ENCODE data around the gene SLC16A10. TPM values are rescaled to one million over a fixed set of nuclear protein-coding genes. Genes with fewer than 3 reads are reported as not detected.

Gene SLC16A10
- total and polyA plus RNA-seq, 2 of the 13 experiments (the other 11 are each of a cell fraction or from before 2014, with no cell fraction given) = 8.2 to 20.1 TPM

- FAIRE-seq (no peak), DNase-seq (ENCODE audit: low spot score) (no peak), ATAC-seq (no peak)
- 91% methylated on average over 2 of the region's 2 CpGs for WGBS (ENCODE audit: low lambda C conversion rate)
- ChIA-PET POLR2A (no interaction called here), CTCF (ENCODE audit: low intra/inter-chr PET ratio, low total read pairs) (no interaction called here)
- TF ChIP-seq KLF11 (CRISPR knock-in tag; IDR thresholded peaks at IDR 0.05) (no peak), ZNF776 (CRISPR knock-in tag; IDR thresholded peaks at IDR 0.05) (no peak), ZNF383 (CRISPR knock-in tag; IDR thresholded peaks at IDR 0.05; ENCODE audit: borderline replicate concordance) (no peak)
- TF ChIP-seq, protein P1, sequence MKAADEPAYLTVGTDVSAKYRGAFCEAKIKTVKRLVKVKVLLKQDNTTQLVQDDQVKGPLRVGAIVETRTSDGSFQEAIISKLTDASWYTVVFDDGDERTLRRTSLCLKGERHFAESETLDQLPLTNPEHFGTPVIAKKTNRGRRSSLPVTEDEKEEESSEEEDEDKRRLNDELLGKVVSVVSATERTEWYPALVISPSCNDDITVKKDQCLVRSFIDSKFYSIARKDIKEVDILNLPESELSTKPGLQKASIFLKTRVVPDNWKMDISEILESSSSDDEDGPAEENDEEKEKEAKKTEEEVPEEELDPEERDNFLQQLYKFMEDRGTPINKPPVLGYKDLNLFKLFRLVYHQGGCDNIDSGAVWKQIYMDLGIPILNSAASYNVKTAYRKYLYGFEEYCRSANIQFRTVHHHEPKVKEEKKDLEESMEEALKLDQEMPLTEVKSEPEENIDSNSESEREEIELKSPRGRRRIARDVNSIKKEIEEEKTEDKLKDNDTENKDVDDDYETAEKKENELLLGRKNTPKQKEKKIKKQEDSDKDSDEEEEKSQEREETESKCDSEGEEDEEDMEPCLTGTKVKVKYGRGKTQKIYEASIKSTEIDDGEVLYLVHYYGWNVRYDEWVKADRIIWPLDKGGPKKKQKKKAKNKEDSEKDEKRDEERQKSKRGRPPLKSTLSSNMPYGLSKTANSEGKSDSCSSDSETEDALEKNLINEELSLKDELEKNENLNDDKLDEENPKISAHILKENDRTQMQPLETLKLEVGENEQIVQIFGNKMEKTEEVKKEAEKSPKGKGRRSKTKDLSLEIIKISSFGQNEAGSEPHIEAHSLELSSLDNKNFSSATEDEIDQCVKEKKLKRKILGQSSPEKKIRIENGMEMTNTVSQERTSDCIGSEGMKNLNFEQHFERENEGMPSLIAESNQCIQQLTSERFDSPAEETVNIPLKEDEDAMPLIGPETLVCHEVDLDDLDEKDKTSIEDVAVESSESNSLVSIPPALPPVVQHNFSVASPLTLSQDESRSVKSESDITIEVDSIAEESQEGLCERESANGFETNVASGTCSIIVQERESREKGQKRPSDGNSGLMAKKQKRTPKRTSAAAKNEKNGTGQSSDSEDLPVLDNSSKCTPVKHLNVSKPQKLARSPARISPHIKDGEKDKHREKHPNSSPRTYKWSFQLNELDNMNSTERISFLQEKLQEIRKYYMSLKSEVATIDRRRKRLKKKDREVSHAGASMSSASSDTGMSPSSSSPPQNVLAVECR (CRISPR knock-in tag; IDR thresholded peaks at IDR 0.05; ENCODE audit: borderline replicate concordance) = no peak
- in situ Hi-C loops (cut with HindIII; ENCODE audit: extremely low pct_ligation_motif_present, low pct_unique_long_range_greater_than_20kb) = no loop called here
- peaks cover 28% of the 10 kb centered on the region for H3K4me1 ChIP-seq (ENCODE audit: insufficient read depth, low read length)
- H3K9ac ChIP-seq (ENCODE audit: insufficient read depth, low read depth, low read length) = no peak overlapping the region
- H3K27me3 ChIP-seq (ENCODE audit: control insufficient read depth in 1 of 2, insufficient read depth in 2 of 2, low read length in 2 of 2) = no peaks in the 10 kb centered on the region
- no peaks in the 10 kb centered on the region for H4K20me1 ChIP-seq (ENCODE audit: insufficient read depth, low read length)
- H3K36me3 ChIP-seq (replicated peaks in 1 of 2; ENCODE audit: control insufficient read depth in 1 of 2, insufficient read depth in 2 of 2, low read length in 2 of 2) = no peaks in the 10 kb centered on the region
- H3K27ac ChIP-seq (ENCODE audit: extremely low read length, insufficient read depth, low read length) = no peak overlapping the region
- no peaks in the 10 kb centered on the region for H3K9me3 ChIP-seq (ENCODE audit: low read length)
- no peaks in the 10 kb centered on the region for H3K79me2 ChIP-seq (ENCODE audit: insufficient read depth, low read length)
- no peak overlapping the region for H3K4me3 ChIP-seq (replicated peaks in 1 of 3; ENCODE audit: insufficient read depth in 1 of 3, low read depth in 2 of 3, low read length in 3 of 3)
- H3K4me2 ChIP-seq (ENCODE audit: low read depth, low read length) = no peak overlapping the region
- intact Hi-C loops (cut with micrococcal nuclease; ENCODE audit: unreplicated experiment) = loop anchor here (10.0 kb wide), 1 partner anchor 120 kb away; the partner anchor contains the start of gene SLC16A10
- BruUV-seq (replicated peaks) = no TSS peak
- no peak overlapping the region for H2AFZ ChIP-seq (ENCODE audit: low read length)
Measured at GRCh38 chr6:111204305-111204704, 117.0 kb downstream of the SLC16A10 start.

GRCh38 chr6:111204881-111205280, 117.6 kb downstream of the SLC16A10 start:
- H3K27ac ChIP-seq (ENCODE audit: extremely low read length, insufficient read depth, low read length) = no peak overlapping the region
- ChIA-PET POLR2A (no interaction called here), CTCF (ENCODE audit: low intra/inter-chr PET ratio, low total read pairs) (no interaction called here)
- H3K27me3 ChIP-seq (ENCODE audit: control insufficient read depth in 1 of 2, insufficient read depth in 2 of 2, low read length in 2 of 2) = no peaks in the 10 kb centered on the region
- BruUV-seq (replicated peaks) = no TSS peak
- H4K20me1 ChIP-seq (ENCODE audit: insufficient read depth, low read length) = no peaks in the 10 kb centered on the region
- in situ Hi-C loops (cut with HindIII; ENCODE audit: extremely low pct_ligation_motif_present, low pct_unique_long_range_greater_than_20kb) = no loop called here
- no peak for DNase-seq (ENCODE audit: low spot score)
- no peak overlapping the region for H3K4me2 ChIP-seq (ENCODE audit: low read depth, low read length)
- no peaks in the 10 kb centered on the region for H3K79me2 ChIP-seq (ENCODE audit: insufficient read depth, low read length)
- H3K4me3 ChIP-seq (replicated peaks in 1 of 3; ENCODE audit: insufficient read depth in 1 of 3, low read depth in 2 of 3, low read length in 3 of 3) = no peak overlapping the region
- H3K36me3 ChIP-seq (replicated peaks in 1 of 2; ENCODE audit: control insufficient read depth in 1 of 2, insufficient read depth in 2 of 2, low read length in 2 of 2) = no peaks in the 10 kb centered on the region
- no peak overlapping the region for H3K9ac ChIP-seq (ENCODE audit: insufficient read depth, low read depth, low read length)
- H3K9me3 ChIP-seq (ENCODE audit: low read length) = no peaks in the 10 kb centered on the region
- FAIRE-seq = no peak
- no peak for ATAC-seq
- 91% methylated on average over 2 of the region's 2 CpGs for WGBS (ENCODE audit: low lambda C conversion rate)
- no peak overlapping the region for H2AFZ ChIP-seq (ENCODE audit: low read length)
- peaks cover 25% of the 10 kb centered on the region for H3K4me1 ChIP-seq (ENCODE audit: insufficient read depth, low read length)
- intact Hi-C loops (cut with micrococcal nuclease; ENCODE audit: unreplicated experiment) = loop anchor here (10.0 kb wide), 1 partner anchor 120 kb away; the partner anchor contains the start of gene SLC16A10
- TF ChIP-seq ZNF660 (CRISPR knock-in tag; IDR thresholded peaks at IDR 0.05; ENCODE audit: borderline replicate concordance, low read depth) (no peak), THAP8 (CRISPR knock-in tag; IDR thresholded peaks at IDR 0.05; ENCODE audit: borderline replicate concordance) (no peak), ZNF691 (CRISPR knock-in tag; IDR thresholded peaks at IDR 0.05; ENCODE audit: borderline replicate concordance, low read depth) (no peak), ZNF552 (CRISPR knock-in tag; IDR thresholded peaks at IDR 0.05; ENCODE audit: borderline replicate concordance) (no peak), ZNF674 (CRISPR knock-in tag; IDR thresholded peaks at IDR 0.05; ENCODE audit: low read depth) (no peak)
